A172 (cell line): ENCODE results near the gene IWS1. TPM values are rescaled to one million over a fixed set of nuclear protein-coding genes. Genes with fewer than 3 reads are reported as not detected.
"Not testable (repeated sequence)": the region's sequence is repeated elsewhere in the genome, so short reads cannot be mapped to it uniquely, and the experiment has no call there.

Experiments
- DNase-seq: peaks from one replicate; pipeline ENCODE4 v3.0.0-alpha.2; 2015; ENCODE audit warnings: low spot score
- total RNA-seq: library from RNA; depleted of rRNA; stranded (reverse); fragments of >200 nt; shearing (Covaris generic); gene quantifications from 2 replicates; pipeline ENCODE4 v1.2.3, GENCODE V29; 2014

Gene IWS1
- total RNA-seq, 1 experiment from 2014 or later = 72.9 TPM

DNA sequence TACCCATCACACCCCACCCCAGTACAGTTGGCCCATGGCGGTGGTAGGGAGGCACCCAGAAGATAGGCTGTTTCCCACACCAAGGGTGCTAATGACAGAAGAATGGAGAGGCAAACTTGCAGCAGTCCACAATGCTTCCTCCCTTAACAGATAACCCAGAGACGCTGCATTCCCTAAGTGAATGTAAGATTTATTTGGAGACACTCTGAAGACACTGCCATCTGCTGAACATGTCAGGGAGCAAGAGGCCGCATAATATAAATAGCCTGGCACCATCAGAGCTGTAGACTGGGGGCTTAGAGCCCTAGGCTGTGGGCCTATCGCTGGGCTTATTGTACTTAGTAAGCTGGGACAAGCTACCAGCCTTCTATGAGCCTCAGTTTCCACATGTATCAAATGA lies 2.2 kb upstream of the IWS1 start:
- no peak for DNase-seq

DNA sequence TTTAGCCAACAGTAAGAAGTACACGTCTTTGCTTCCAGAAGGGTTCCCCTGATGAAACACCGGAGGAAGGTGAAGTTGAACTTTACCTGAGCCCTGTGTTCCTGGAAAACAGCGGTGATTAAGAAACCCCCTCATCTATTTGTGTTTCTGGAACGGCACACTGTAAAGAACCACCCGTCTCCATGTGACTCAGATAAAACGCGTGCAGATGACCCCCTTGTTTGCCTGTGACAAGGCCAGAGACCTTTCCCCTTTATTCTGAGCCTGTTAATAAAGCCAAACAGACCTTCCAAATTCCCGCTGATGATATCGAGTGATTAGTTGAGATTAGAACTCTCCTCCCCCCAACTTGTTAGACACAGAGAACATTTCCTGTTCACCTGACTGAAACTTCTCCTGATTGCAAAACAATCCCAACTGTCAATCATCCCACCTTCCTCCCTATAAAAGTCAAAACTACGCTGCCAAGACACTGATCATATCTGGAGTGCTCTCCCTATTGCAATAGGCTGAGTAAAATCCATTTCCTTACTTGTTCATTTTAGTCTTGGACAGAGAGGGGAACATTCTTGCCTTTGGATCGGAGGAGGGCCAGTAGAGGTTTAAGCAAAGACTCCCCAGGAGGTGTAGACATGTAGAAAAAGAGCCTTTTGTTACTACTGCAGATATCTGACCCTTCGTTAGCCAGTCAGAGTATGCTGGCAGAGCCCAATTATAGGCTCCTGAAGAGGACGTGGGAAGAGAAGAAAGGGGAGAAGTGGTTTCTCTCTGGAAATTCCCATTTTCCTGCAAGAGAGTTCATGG lies 914 bp upstream of the IWS1 start:
- no peak for DNase-seq

DNA sequence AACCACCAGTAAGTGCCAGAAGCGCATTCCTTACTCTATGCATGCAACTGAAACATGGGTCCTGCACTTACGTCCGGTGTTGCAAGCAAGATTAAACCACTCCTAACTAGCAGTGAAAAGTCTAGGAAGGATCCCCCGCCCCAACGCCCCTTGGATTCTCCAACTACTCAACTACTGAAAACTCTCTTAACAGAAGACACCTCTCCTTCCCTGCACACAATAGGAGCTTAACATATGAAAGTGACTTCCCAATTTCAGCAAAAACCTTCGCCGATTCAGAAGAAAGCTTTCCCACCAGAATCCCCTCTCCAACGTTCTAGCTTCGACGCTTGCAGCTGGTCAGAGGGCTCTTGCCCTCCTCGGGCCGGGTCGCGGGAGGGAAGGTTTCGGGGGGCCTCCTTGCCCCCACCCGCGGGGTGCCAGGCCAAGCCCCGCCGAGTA lies 578 bp downstream of the IWS1 start:
- peak; percentile 60 for DNase-seq

DNA sequence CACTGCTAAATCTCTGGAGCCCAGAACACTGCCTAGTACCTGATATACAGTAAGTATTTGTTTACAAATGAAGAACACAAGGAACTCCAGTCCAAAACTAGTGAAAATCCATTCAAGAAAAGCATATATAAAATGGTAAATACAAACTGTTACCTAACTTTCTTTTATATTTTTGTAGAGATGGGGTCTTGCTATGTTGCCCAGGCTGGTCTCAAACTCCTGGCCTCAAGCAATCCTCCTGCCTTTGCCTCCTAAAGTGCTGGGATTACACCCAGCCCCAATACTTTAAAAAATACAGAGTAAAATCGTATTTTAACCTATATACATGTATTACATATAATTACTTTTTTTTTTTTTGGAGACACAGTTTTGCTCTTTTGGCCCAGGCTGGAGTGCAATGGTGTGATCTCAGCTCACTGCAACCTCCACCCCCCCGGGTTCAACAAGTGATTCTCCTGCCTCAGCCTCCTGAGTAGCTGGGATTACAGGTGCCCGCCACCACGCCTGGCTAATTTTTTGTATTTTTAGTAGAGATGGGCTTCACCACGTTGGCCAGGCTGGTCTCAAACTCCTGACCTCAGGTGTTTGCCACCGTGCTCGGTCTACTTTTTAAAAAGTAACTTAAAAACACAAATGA lies 2.0 kb downstream of the IWS1 start:
- not testable (repeated sequence) for DNase-seq

DNA sequence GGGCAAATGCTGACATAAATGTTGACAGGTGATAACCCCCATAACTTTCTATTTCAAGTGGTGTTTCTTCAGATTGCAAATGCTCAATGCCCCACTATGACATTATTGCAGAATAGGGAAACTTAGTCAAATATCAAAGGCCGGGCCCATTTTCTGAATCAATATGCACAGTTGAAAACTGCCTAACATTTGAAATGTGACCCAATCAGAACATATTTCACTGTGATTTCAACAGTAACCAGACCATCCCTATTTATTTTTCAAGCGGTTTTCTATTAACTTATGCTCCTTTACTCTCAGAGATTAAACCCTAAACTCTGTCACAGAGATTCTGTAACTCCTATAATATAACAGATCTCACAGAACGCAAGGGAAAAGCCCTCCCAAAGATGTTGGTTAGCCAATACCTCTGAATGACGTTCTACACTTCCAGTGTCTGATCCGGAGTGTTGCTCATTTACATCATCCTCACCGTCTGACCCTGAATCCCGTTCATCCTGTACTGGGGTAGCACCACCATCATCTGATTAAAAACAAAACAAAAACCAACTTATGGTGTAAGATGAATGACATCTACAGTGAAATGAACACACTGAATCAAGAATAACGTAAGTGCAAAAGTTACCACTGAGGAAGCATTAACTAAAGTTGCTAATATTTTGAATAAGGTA lies 2.9 kb downstream of the IWS1 start:
- DNase-seq = no peak

DNA sequence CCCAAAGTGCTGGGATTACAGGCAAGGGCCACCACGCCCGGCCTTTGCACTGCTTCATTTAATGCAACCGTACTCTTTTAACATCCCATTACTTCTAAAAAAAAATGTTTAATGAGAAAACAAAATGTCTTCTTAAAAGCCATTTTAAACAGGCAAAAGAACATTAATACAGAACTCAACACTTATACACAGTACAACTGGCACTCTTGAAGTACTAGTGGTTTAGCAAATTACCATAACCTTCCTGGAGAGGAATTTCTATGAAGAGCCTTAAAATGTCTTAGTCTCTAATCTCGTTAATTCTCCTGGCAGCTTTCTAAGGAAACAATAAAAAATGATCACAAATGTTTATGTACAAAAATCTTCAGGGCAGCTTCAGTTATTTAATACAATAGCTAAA lies 5.9 kb downstream of the IWS1 start:
- no peak for DNase-seq

DNA sequence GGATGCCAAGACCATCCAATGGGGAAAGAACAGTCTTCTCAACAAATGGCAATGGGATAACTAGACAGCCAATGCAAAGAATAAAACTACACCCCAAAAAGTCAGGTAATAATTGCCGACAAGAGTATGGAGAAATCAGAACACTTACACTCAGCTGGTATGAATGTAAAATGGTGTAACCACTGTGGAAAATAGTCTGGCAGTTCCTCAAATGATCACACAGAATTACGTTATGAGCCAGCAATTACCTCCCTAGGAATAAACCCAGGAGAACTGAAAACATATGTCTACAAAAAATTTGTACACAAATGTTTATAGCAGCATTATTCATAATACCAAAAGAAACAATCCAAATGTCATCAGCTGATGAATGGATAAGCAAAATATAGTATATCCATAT lies 8.8 kb downstream of the IWS1 start:
- no peak for DNase-seq

DNA sequence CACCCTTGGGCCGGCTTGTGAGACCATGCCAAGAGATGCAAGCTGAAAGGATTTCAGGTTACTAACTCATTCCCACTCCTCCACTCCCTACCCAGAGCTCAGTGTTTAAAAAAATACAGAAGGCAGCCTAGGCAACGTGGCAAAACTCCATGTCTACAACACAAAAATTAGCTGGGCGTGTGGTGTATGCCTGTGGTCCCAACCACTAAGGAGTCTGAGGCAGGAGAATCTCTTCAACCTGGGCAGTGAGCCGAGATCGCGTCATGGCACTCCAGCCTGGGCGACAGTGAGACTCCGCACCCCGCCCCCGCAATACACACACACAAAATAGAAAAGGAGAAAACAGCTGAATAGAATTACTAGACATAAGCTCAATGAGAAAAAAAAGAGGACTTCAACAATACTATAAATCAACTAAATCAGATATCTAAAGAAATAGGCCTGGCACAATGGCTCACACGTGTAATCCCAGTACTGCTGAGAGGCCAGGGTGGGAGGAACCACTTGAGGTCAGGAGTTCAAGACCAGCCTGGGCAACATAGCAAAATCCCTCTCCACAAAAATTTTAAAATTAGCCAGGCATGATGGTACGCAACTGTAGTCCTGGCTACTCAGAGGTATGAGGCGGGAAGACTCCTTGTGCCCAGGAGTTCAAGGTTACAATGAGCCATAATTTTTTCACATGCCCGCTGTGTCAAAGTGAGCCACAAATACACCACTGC lies 10.1 kb downstream of the IWS1 start:
- no peak for DNase-seq

DNA sequence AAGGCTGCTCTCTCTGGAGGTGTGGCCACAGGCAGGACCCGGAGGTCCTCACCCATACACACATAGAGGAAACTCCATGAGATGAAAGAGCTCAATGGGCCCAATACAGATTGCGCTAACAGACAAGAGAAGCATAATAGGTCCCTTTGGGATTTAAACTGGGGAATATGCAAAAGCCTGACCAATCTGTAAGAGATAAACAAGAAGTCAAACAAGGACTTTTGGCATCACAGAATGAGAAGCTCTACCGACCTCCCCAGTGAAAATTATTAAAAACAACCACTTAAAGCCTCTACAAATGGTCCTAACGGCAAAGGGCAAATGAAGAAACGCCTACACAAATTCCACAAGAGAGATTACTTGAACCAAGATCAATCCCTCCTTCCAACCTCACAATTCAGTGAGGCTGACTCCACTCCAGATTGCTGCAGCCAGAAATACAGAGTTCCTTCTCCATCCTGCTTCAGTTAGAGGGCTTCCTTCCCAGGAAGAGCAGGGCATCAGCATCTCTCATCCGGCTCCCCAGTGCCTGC lies 10.8 kb downstream of the IWS1 start:
- DNase-seq = no peak

DNA sequence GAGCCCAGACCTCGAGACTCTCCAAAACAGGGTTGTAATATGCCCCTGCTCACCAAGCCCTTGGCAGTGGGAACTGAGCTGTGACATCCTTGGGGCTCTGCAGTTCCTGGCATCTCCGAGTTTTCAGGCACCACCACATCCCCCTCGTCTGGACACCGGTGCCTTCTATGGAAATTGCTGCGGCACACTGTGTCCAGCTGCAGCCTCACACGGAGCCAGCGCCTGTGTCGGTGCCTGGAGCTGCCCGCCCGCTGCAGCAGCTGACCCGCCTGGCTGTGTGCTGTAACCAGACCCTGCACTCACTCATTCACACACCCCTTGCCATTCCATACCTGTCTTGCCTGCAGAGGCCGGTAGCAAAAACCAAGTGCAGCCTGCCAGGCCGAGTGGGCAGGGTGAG lies 11.8 kb downstream of the IWS1 start:
- no peak for DNase-seq

DNA sequence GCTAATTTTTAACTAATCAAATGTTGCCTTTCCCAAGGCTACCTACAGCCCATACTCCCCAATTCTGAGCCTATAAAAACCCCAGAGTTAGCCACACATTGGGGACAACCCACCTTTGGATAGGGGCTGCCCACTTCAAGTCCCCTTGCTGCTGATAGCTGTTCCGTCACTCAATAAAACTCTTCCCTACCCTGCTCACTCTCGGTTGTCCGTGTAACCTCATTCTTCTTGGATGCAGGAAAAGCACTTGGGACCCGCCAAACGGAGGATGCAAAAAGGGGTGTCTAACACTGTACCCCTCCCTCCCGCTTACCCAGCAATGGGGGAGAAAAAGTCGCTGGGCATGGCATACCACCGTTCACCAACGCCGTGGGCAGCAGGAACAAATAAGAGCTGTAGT lies 12.2 kb downstream of the IWS1 start:
- DNase-seq = no peak

DNA sequence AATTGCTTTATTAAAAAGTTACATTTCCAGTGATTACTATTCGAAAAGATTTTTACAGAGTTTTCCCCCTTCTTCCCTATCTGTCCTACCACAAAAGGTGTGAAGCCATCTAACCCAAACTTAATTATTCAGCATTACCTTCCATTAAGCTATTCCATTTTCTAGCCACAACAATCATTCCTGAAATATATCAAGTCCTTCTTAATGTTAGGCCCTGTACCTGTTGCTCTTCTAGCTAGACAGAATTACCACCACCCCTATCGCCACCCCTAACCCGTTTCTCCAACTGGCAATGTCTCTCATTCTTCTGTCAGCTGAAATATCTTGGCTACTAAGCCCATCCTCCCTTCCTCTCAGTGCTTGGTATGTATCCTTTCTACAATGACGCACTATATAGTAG lies 13.9 kb downstream of the IWS1 start:
- DNase-seq = no peak

DNA sequence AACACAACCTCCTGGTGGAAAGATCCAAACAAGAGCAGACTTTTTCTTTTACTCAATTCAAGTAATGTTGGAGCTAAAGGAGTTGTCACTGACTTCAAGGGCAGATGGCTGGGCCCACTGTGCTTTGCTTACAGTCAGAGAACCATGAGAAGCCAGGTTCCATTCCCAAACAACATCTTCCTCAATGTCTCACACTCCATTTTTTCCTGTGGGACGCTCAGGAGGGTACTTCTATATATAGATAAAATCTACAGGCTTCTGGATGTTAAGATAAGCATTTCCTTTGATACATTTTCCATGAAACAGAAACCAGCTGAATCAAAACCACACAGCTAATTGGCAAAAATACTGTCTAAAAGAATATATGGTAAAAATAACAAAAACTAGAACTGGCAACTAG lies 14.4 kb downstream of the IWS1 start:
- no peak for DNase-seq

DNA sequence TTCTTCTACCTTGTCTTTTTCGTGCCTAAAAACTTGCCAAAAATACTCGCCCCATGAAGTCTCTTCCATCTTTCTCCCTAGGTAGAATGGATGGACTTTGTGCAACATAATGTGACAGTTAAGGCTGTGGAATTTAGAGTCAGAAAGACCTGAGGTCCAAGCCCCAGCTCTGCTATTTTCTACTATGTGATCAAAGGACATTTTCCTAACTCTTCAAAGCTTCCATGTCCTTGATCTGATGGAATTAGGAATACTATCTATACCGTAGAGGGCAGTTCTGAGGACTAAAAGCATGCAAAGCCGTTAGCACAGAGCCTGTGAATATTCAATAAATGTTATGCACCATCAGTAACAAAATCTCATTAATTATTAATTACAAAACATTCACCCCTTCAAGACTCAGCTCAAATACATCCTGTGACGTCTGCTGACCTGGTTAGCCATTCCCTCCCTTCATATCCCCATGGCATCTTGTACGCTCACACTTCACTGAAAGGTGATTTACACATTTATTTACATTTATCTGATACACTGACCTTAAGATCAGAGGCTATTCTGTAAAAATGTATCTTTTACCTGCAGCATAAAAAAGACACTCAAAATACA lies 15.1 kb downstream of the IWS1 start:
- DNase-seq = no peak

DNA sequence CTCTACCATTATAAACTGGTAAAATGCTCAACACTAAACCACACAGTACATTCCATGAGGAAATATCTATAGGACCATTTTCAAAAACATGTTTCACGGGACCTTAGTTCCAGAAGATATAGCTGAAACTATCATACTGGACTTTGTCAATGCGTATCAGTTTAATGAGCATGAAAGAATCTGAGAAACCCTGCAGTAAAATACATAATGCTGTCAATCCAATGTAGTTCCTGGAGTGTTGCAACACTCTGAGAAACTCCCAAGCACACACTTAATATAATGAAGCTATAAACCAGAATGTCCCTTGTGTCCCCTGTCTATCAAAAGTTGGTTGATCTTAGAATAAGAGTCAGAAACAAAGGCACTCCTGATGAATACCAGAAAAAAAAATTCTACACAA lies 16.2 kb downstream of the IWS1 start:
- DNase-seq = no peak

DNA sequence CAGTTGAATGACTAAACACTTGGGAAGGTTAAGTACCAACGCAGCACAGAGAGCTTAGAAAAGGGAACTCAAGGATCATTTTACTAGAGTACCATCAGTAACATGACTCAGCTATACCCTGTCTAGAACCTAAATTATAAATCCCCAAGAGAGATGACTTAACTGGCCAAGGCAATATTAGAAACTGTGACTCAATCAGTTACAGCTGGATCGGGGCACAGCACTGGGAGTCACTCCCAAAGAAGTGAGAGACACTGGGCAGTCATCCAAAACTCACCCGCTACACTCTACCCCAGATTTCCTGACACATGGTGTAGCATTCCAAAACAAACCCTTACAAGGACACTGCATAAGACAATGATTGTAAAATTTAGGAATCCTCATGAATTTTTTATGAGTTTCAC lies 17.7 kb downstream of the IWS1 start:
- peak; percentile 99 for DNase-seq

DNA sequence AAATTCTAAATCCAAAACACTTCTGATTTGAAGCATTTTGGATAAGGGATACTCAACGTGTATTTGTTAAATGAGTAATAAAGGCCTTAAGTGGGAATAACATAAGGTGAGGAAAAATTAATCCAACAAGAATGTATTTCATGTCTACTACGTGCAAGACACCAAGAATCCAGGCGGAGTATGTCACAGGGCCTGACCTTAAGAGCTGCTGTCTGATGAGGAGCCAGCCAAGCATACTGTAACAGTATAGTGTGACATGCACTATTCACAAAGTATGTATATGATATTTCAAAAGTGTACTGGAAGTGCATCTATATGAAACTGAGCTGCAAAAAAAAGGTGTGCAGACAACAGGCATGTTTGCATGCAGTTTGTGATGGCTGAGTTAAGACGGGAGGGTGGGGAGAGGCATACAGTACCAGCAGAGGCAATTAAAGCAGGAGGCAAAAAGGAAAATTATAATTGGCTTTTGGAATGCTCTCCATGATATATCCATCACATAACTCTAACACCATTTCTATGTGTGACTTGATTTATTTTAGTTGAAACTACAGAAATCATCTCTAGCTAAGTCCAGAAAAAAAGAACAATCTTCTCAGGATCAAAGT lies 18.2 kb downstream of the IWS1 start:
- no peak for DNase-seq

DNA sequence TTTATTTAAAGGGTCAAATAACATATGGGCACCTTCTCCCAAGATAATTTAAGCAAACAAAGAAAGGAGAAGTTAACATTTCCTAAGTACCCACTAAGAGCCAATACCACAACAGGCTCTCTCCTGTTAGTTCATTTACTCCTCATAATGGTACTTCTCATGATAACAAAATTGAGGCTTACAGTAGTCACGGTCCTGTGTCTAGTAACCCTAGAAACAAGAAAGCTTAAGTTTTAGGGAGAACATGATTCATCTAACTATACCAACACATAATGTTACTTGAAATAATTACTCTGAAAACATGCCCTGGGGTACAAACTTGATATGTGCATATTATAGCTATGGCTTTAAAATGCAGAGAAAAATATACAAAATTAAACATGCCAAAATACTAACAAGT lies 19.8 kb downstream of the IWS1 start:
- no peak for DNase-seq

DNA sequence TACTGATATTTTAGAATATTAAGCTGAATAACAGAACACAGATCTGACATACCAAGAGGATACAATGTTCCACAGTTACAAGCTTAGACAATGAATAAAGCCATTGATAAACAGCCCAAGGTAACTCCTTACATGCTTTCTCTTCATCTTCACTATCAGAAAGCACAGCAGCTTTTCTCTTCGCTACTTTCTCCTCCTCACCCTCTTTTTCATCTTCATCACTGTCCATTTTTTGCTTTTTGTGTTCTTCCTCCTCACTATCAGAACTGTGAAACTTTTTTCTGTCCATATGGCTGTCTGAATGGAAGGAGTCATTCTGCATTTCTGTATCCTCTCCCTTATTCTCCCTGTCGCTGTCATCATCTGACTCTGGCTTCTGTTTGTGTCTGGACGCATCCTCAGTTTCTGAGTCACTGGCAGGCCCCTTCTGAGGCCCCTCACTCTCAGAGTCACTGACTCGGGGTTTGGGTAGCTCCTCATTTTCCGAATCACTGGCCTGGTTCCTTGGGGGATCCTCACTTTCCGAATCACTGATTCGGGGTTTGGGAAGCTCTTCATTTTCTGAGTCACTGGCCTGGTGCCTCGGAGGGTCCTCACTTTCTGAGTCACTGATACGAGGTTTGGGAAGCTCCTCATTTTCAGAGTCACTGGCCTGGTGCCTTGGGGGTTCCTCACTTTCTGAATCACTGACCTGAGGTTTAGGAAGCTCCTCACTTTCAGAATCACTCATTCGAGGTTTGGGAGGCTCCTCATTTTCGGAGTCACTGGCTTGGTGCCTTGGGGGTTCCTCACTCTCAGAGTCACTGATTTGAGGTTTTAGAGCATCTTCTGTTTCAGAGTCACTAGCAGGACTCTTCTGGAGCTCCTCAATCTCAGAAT lies 21.5 kb downstream of the IWS1 start:
- peak; percentile 14 for DNase-seq

DNA sequence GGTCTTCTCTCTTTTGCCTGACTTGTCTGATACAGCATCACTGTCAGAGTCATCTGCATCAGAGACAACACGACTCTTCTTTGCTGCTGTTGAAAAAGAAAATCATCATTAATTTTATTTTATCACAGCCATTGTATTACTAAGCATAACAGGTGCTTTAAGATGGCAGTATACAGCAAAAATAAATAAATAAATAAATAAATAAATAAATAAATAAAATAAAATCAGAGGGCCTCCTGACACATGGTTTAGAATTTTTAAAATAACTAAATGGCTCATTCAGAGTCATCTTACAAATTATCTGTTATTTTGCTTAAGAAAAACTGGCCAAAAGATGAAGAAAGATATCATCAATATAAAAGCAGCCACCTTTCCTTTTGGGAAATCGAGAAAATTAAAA lies 22.8 kb downstream of the IWS1 start:
- DNase-seq = no peak
